GM23248 (cell line): ENCODE results near the gene CATSPERB. TPM values are rescaled to one million over a fixed set of nuclear protein-coding genes. Genes with fewer than 3 reads are reported as not detected.
"Not testable (repeated sequence)": the region's sequence is repeated elsewhere in the genome, so short reads cannot be mapped to it uniquely, and the experiment has no call there.

ENCODE experiments used
- DNase-seq: peaks from one replicate; pipeline ENCODE4 v3.0.0-alpha.2; 2015
- H2AFZ ChIP-seq: fragments of 200-600 bp; sonication (generic); 2 replicates; pipeline ENCODE4 v1.6.1; 2016; ENCODE audit warnings: antibody characterized with exemption
- H3F3A ChIP-seq: fragments of 200-600 bp; sonication (generic); 2 replicates; pipeline ENCODE4 v1.6.1; 2016; ENCODE audit warnings: mild to moderate bottlenecking, antibody characterized with exemption, mixed run types; ENCODE audit not compliant: insufficient read depth
- H3K27ac ChIP-seq: fragments of 200-600 bp; sonication (generic); 2 replicates; pipeline ENCODE4 v1.5.1; 2016; ENCODE audit warnings: mild to moderate bottlenecking
- H3K27me3 ChIP-seq: fragments of 200-600 bp; sonication (generic); replicated peaks from 2 replicates; pipeline ENCODE4 v1.6.1; 2016; ENCODE audit warnings: mild to moderate bottlenecking; ENCODE audit not compliant: insufficient read depth
- H3K36me3 ChIP-seq: fragments of 200-600 bp; sonication (generic); 2 replicates; pipeline ENCODE4 v1.6.1; 2016; ENCODE audit warnings: low read depth, mild to moderate bottlenecking
- H3K4me1 ChIP-seq: fragments of 200-600 bp; sonication (generic); 2 replicates; pipeline ENCODE4 v1.6.1; 2016; ENCODE audit warnings: mild to moderate bottlenecking; ENCODE audit not compliant: insufficient read depth
- H3K4me2 ChIP-seq: fragments of 200-600 bp; sonication (generic); one replicate; pipeline ENCODE4 v1.6.1; 2016; ENCODE audit warnings: mild to moderate bottlenecking; ENCODE audit not compliant: unreplicated experiment
- H3K4me3 ChIP-seq: fragments of 200-600 bp; sonication (generic); 2 replicates; pipeline ENCODE4 v1.5.1; 2016; ENCODE audit warnings: mild to moderate bottlenecking
- H3K79me2 ChIP-seq: fragments of 200-600 bp; sonication (generic); 2 replicates; pipeline ENCODE4 v1.6.1; 2016; ENCODE audit warnings: mild to moderate bottlenecking; ENCODE audit not compliant: insufficient read depth
- H3K9ac ChIP-seq: fragments of 200-600 bp; sonication (generic); 2 replicates; pipeline ENCODE4 v1.6.1; 2016; ENCODE audit warnings: mild to moderate bottlenecking
- H3K9me2 ChIP-seq: fragments of 200-600 bp; sonication (generic); 2 replicates; pipeline ENCODE4 v1.6.1; 2016; ENCODE audit warnings: mixed run types, mild to moderate bottlenecking, moderate library complexity; ENCODE audit not compliant: insufficient read depth
- H3K9me3 ChIP-seq: fragments of 200-600 bp; sonication (generic); one replicate; pipeline ENCODE4 v1.6.1; 2017; ENCODE audit warnings: low read depth
- H4K20me1 ChIP-seq: fragments of 200-600 bp; sonication (generic); 2 replicates; pipeline ENCODE4 v1.6.0; 2016; ENCODE audit not compliant: insufficient read depth
- EZH2 ChIP-seq: fragments of 200-600 bp; sonication (generic); IDR thresholded peaks from 2 replicates; pipeline ENCODE4 v1.6.1; 2018; ENCODE audit warnings: antibody characterized with exemption, mild to moderate bottlenecking; ENCODE audit not compliant: insufficient read depth, poor library complexity, severe bottlenecking
- EZH2phosphoT487 ChIP-seq: fragments of 200-600 bp; sonication (generic); IDR thresholded peaks from 2 replicates; pipeline ENCODE4 v1.6.1; 2018; ENCODE audit warnings: antibody characterized with exemption, moderate library complexity, mild to moderate bottlenecking, low read depth; ENCODE audit not compliant: insufficient read depth
- WGBS, 2 experiments: methylation state at CpG; one replicate each; pipeline ENCODE4 v1.1.6; 2015 to 2017; ENCODE audit warnings: low lambda C conversion rate in 2 of 2, low coverage in 1 of 2; ENCODE audit errors: missing lambda C conversion rate in 2 of 2; 5-methylcytosine and 5-hydroxymethylcytosine counted together
- in situ Hi-C: fragments of 300-500 bp; cut with MboI; formaldehyde crosslinking; loops from 2 replicates; pipeline ENCODE4 v1.15.0; 2020
- polyA plus RNA-seq: library from polyadenylated mRNA; unstranded; fragments of >200 nt; fragmentation: Nextera tagmentation; extraction: Ambion mirVana; gene quantifications from 2 replicates; pipeline ENCODE4 v1.2.1, GENCODE V29; 2016
- total RNA-seq: library from RNA; depleted of rRNA; stranded (reverse); fragments of >200 nt; shearing (Covaris generic); gene quantifications from 2 replicates; pipeline ENCODE4 v1.2.3, GENCODE V29; 2014

CATSPERB gene
- total and polyA plus RNA-seq, 2 experiments from 2014 or later, result 0.11 TPM; not detected in 1

DNA sequence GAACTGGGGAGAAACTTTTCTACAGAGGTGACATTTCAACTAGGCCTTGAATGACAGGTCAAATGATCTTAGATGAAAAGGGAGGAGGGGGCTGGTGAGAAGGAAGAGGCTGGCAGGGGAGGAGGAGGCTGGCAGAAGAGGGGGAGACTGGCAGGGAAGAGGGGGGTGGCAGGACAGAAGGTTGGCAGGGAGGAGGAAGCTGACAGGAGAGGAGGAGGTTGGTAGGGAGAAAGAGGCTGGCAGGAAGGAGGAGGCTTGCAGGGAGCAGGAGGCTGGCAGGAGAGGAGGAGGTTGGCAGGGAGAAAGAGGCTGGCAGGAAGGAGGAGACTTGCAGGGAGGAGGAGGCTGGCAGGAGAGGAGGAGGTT lies 158.4 kb downstream of the CATSPERB start:
- TF ChIP-seq EZH2 (no peak), EZH2phosphoT487 (no peak)

DNA sequence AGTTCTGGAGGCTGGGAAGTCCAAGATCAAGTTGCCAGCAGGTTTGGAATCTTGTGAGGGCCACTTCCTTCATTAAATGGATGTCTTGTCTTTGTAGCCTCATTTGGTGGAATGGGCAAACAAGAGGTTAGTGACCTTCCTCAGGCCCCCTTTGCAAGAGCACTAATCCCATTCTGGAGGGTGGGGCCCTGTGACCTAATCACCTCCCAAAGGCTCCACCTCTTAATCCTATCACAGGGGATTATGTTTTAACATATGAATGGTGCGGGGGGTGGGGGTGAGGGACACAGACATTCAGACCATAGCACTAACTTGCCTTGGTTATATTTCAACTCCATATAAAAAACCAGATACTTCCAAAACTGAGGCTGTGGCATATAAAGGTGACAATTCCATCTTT lies 161.9 kb downstream of the CATSPERB start:
- no peaks in the 10 kb centered on the region for H3K27me3 ChIP-seq
- no peaks in the 10 kb centered on the region for H3K9me3 ChIP-seq
- H3F3A ChIP-seq, result no peaks in the 10 kb centered on the region
- in situ Hi-C loops, result no loop called here
- WGBS, 2 experiments, result 6 to 14% methylated on average over 1 of the region's 1 CpG
- H3K4me2 ChIP-seq, result no peak overlapping the region
- H3K27ac ChIP-seq, result no peak overlapping the region
- H3K4me3 ChIP-seq, result no peak overlapping the region
- H3K79me2 ChIP-seq, result no peaks in the 10 kb centered on the region
- no peak overlapping the region for H2AFZ ChIP-seq
- H4K20me1 ChIP-seq, result no peaks in the 10 kb centered on the region
- TF ChIP-seq EZH2phosphoT487, result no peak
- no peak for TF ChIP-seq EZH2
- no peak for DNase-seq
- H3K9me2 ChIP-seq, result no peaks in the 10 kb centered on the region
- H3K36me3 ChIP-seq, result no peaks in the 10 kb centered on the region
- no peaks in the 10 kb centered on the region for H3K4me1 ChIP-seq
- no peak overlapping the region for H3K9ac ChIP-seq

More for the DNA sequence above, 158.4 kb downstream of the CATSPERB start:
- peak overlapping the region; percentile 78 for H3K4me2 ChIP-seq
- H3F3A ChIP-seq, result no peaks in the 10 kb centered on the region
- no peaks in the 10 kb centered on the region for H3K9me2 ChIP-seq
- no peaks in the 10 kb centered on the region for H4K20me1 ChIP-seq
- H3K4me3 ChIP-seq, result peak overlapping the region; percentile 71
- H3K79me2 ChIP-seq, result no peaks in the 10 kb centered on the region
- H3K9me3 ChIP-seq, result no peaks in the 10 kb centered on the region
- no peaks in the 10 kb centered on the region for H3K4me1 ChIP-seq
- DNase-seq, result no peak
- peak overlapping the region; percentile 79 for H2AFZ ChIP-seq
- no peaks in the 10 kb centered on the region for H3K27me3 ChIP-seq
- peak overlapping the region; percentile 83 for H3K27ac ChIP-seq
- no peaks in the 10 kb centered on the region for H3K36me3 ChIP-seq
- in situ Hi-C loops, result no loop called here
- H3K9ac ChIP-seq, result 0 out of 2 replicates have a peak overlapping the region, but pooled peaks have one; percentile 81

- DNase-seq, result no peak
- no peak overlapping the region for H3K4me3 ChIP-seq
- no peak overlapping the region for H3K27ac ChIP-seq
- no peaks in the 10 kb centered on the region for H3K79me2 ChIP-seq
- H3K4me1 ChIP-seq, result no peaks in the 10 kb centered on the region
- no peak overlapping the region for H3K4me2 ChIP-seq
- H3F3A ChIP-seq, result no peaks in the 10 kb centered on the region
- H3K27me3 ChIP-seq, result no peaks in the 10 kb centered on the region
- TF ChIP-seq EZH2phosphoT487, result no peak
- H3K9ac ChIP-seq, result no peak overlapping the region
- H4K20me1 ChIP-seq, result no peaks in the 10 kb centered on the region
- no peaks in the 10 kb centered on the region for H3K9me2 ChIP-seq
- H3K36me3 ChIP-seq, result no peaks in the 10 kb centered on the region
- in situ Hi-C loops, result no loop called here
- H3K9me3 ChIP-seq, result no peaks in the 10 kb centered on the region
- no peak overlapping the region for H2AFZ ChIP-seq
These were observed 162.6 kb downstream of the CATSPERB start for GRCh38 chr14:91569301-91569700.

DNA sequence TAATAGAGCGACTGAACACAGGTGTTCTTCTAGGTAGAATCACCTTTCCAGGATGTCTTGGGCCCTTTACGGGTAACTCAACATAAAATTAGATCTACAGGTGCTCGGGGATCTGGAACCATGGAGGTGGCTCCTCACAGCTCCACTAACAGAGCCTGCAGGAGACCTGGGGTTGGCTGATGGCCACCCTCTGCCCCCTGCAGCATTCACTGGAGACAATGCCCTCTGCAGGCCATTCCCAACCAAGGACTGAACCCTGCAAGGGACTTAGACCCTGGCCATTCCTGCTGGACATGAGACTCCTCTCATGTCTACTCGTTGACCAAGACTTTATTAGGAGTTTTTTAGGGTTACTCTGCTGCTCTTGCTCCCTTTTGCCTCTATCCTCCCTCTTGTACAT lies 163.3 kb downstream of the CATSPERB start:
- Histone ChIP-seq H3K9me3 (no peaks in the 10 kb centered on the region), H3K4me3 (no peak overlapping the region), H4K20me1 (no peaks in the 10 kb centered on the region), H3K4me2 (no peak overlapping the region), H3K4me1 (no peaks in the 10 kb centered on the region), H3K9ac (no peak overlapping the region), H3K36me3 (no peaks in the 10 kb centered on the region), H3F3A (no peaks in the 10 kb centered on the region), H3K79me2 (no peaks in the 10 kb centered on the region), H2AFZ (no peak overlapping the region), H3K27ac (no peak overlapping the region), H3K27me3 (no peaks in the 10 kb centered on the region), H3K9me2 (no peaks in the 10 kb centered on the region)
- TF ChIP-seq EZH2 (no peak), EZH2phosphoT487 (no peak)
- in situ Hi-C loops, result no loop called here
- 48 to 51% methylated on average over 4 of the region's 4 CpGs for WGBS, 2 experiments
- no peak for DNase-seq

DNA sequence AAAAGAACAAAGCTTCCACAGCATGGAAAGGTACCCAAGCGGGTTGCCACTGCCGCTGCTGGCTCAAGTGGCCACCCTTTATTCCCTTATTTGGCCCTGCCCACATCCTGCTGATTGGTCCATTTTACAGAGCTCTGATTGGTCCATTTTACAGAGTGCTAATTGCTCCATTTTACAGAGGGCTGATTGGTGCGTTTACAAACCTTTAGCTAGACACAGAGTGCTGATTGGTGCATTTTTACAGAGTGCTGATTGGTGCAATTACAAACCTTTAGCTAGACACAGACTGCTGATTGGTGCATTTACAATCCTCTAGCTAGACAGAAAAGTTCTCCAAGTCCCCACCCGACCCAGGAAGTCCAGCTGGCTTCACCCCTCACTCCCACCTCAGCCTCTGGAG lies 164.1 kb downstream of the CATSPERB start:
- H3K27me3 ChIP-seq, H3K4me3 ChIP-seq, H4K20me1 ChIP-seq, H3K36me3 ChIP-seq, H3K79me2 ChIP-seq, H3K27ac ChIP-seq, DNase-seq, H3K4me2 ChIP-seq, H3K9me2 ChIP-seq, H3K9me3 ChIP-seq, H3K4me1 ChIP-seq, H3K9ac ChIP-seq, H3F3A ChIP-seq, in situ Hi-C loops, H2AFZ ChIP-seq: not testable (repeated sequence)
- WGBS, 2 experiments, result 54 to 59% methylated on average over 4 of the region's 4 CpGs
